Sigmoid colon (tissue), 3 donors: ENCODE results near the gene COL23A1.

ENCODE experiments used
- POLR2A ChIP-seq, 2 donors: fragments of 450-650 bp; IDR thresholded peaks; one replicate each; pipeline ENCODE4 v1.6.1; 2016; ENCODE audit warnings: antibody characterized with exemption in 2 of 2, mild to moderate bottlenecking in 2 of 2, moderate library complexity in 2 of 2
- TF ChIP-seq, protein P1 (sequence below), 4 experiments: fragments of 450-650 bp in 3 of 4; fragments of 200-600 bp in 1 of 4; IDR thresholded peaks; one replicate each; pipeline ENCODE4 v1.5.1; 2016 to 2019; ENCODE audit warnings: antibody characterized with exemption in 4 of 4, mild to moderate bottlenecking in 3 of 4, moderate library complexity in 2 of 4

GRCh38 chr5:178545176-178545575 lies 45.0 kb downstream of the COL23A1 start:
- TF ChIP-seq, protein P1, sequence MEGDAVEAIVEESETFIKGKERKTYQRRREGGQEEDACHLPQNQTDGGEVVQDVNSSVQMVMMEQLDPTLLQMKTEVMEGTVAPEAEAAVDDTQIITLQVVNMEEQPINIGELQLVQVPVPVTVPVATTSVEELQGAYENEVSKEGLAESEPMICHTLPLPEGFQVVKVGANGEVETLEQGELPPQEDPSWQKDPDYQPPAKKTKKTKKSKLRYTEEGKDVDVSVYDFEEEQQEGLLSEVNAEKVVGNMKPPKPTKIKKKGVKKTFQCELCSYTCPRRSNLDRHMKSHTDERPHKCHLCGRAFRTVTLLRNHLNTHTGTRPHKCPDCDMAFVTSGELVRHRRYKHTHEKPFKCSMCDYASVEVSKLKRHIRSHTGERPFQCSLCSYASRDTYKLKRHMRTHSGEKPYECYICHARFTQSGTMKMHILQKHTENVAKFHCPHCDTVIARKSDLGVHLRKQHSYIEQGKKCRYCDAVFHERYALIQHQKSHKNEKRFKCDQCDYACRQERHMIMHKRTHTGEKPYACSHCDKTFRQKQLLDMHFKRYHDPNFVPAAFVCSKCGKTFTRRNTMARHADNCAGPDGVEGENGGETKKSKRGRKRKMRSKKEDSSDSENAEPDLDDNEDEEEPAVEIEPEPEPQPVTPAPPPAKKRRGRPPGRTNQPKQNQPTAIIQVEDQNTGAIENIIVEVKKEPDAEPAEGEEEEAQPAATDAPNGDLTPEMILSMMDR (IDR thresholded peaks at IDR 0.05): no peak
- TF ChIP-seq POLR2A (IDR thresholded peaks at IDR 0.05): no peak
